GM18505 (cell line): ENCODE results near the gene VIPR2.
"Not testable (repeated sequence)": the region's sequence is repeated elsewhere in the genome, so short reads cannot be mapped to it uniquely, and the experiment has no call there.

Source experiments
- ATAC-seq: cut with Tn5 transposase; IDR thresholded peaks from one replicate; pipeline ENCODE4 v1.9.1; 2021; ENCODE audit not compliant: unreplicated experiment
- POLR2A ChIP-seq: IDR thresholded peaks from 4 replicates; pipeline ENCODE4 v1.6.1; 2011; ENCODE audit warnings: borderline replicate concordance; ENCODE audit not compliant: insufficient read depth, insufficient read length; ENCODE audit errors: extremely low read depth

VIPR2 gene

GRCh38 chr7:159141167-159141566, 3.5 kb downstream of the VIPR2 start:
- no peak for ATAC-seq
- TF ChIP-seq POLR2A: no peak

- ATAC-seq: no peak
- no peak for TF ChIP-seq POLR2A
Measured at GRCh38 chr7:159140170-159140910, 4.3 kb downstream of the VIPR2 start.

GRCh38 chr7:159139639-159140038, 5.0 kb downstream of the VIPR2 start:
- no peak for ATAC-seq
- no peak for TF ChIP-seq POLR2A

- TF ChIP-seq POLR2A: no peak
- no peak for ATAC-seq
Measured at GRCh38 chr7:159139202-159139601, 5.5 kb downstream of the VIPR2 start.

GRCh38 chr7:159138508-159138907, 6.2 kb downstream of the VIPR2 start:
- no peak for TF ChIP-seq POLR2A
- ATAC-seq: no peak

GRCh38 chr7:159137906-159138305, 6.8 kb downstream of the VIPR2 start:
- ATAC-seq: no peak
- no peak for TF ChIP-seq POLR2A

GRCh38 chr7:159136846-159137245, 7.8 kb downstream of the VIPR2 start:
- TF ChIP-seq POLR2A: no peak

GRCh38 chr7:159136442-159136841, 8.2 kb downstream of the VIPR2 start:
- no peak for ATAC-seq
- no peak for TF ChIP-seq POLR2A

More at GRCh38 chr7:159136846-159137245, 7.8 kb downstream of the VIPR2 start:
- no peak for ATAC-seq

GRCh38 chr7:159136013-159136412, 8.7 kb downstream of the VIPR2 start:
- ATAC-seq: no peak
- TF ChIP-seq POLR2A: no peak

- ATAC-seq: not testable (repeated sequence)
Measured at GRCh38 chr7:159132670-159133443, 11.8 kb downstream of the VIPR2 start.

- no peak for ATAC-seq
- no peak for TF ChIP-seq POLR2A
Measured at GRCh38 chr7:159130820-159131219, 13.8 kb downstream of the VIPR2 start.

- no peak for ATAC-seq
- no peak for TF ChIP-seq POLR2A
Measured at GRCh38 chr7:159130199-159130775, 14.4 kb downstream of the VIPR2 start.

- no peak for ATAC-seq
- TF ChIP-seq POLR2A: no peak
Measured at GRCh38 chr7:159128767-159129166, 15.9 kb downstream of the VIPR2 start.

- no peak for ATAC-seq
- TF ChIP-seq POLR2A: no peak
Measured at GRCh38 chr7:159127691-159128642, 16.7 kb downstream of the VIPR2 start.
